ENCODE results near the gene SPA17.

Gene SPA17

DNA sequence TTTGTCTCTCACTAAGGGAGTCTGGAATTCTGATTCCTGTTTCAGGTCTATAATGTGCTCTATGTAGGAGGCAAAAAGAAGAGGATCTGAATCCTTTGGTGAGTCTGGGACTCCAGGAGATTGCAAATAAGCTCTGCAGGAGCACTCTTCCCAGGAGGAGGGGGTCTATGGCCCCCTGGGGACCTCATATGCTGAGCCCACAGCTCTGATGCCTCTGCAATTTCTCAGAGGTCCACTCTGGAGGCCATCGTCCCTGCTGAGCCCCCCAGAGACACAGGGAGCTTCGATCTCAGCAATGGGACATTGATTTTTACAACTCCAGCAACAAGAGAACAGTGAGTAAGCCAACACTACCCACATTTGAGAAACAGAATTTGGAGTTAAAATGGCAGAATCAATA, 45.8 kb downstream of the SPA17 start:
- DNase-seq (ENCODE audit: extremely low read depth in 1 of 2, low read depth in 1 of 2): no peak

DNA sequence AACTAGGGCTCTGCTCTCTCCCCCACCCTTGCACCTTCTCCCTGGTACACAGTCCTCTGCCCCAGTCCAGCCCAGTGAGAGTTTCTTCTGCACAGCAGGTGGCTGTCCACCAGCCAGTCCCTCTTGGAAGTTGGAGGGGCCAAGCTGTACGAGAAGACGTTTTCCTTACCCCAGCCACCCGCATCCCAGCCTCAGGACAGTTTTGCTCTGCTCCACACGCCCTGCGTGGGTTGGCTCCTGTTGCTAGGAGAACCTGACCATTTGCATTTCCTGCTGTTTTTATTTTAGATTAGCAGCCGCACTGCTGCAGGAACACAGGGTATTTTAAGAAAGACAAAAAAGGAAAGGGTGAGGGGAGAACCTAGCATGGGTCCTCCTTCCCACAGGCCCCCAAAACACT, 48.5 kb downstream of the SPA17 start:
- DNase-seq (ENCODE audit: extremely low read depth in 1 of 2, low read depth in 1 of 2): no peak

DNA sequence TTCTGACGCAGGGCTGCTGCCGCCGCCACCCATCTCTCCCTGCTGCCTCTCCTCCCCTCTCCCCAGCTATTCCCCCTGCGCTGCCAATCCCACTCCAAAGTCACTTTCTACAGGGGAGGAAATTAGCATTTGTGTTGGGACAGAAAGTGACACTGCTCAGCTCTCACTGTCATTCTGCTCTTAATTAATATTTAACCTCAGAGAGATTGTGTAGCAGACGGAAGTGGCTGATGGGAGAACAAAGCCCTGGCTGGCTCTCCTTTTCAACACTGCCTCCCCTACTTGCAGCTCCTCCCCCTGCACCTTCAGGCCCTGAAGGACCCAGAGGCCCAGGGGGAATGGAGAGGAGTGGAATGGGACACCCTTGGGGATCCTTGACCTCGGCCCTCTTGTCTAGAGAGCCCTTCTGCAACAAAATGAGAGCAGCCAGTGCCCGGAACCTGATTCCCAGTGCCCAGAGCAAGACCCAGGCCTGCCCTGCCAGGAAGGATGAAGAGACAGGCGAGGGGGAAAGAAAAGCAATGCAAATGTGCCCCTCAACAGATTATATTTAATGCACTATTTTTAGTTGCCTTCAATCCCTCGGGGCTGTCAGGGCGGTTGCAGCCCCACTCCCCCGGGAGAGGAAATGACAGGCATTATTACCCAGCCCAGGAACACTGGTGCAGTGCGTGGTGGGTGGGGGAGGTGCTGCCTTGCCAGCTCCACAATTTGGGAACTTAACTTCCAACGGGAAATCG, 51.4 kb downstream of the SPA17 start:
- no peak for DNase-seq (ENCODE audit: extremely low read depth in 1 of 2, low read depth in 1 of 2)

DNA sequence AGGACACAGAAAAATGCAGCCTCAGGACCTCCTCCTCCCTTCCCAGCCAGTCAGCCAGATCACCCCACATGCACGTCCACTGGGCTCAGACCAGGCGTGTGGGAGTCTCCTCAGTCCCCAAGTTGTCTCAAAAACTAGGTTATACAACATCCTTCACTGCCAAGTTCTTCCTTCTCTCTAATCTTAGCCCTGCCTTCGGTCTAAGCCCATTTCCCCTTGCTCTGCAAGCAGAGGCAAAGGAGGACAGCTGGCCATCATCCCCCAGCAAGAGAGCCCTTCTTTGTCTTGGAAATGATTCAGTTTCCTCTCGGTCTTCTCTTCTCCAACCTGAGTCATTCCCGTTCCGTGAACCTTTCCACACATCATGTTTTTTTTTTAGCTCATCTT, 52.0 kb downstream of the SPA17 start:
- no peak for DNase-seq (ENCODE audit: extremely low read depth in 1 of 2, low read depth in 1 of 2)

DNA sequence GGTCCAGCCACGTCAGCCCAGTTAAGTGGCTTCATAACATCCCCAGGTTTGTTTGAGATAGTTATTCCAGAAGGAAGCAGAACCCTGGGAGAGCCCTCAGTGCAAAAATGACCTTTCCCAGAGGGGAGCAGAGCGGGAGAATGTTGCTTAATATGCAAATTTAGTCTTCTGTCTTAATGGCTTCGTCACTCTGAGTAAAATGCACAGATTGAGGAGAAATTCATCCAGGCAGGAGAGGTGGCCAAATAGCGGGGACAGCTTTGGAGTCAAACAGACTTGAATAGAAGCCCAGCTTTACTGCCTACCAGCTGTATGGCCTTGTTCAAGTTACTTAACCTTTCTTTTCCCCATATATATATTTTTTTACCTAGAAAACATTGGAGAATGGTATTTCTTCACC, 53.8 kb downstream of the SPA17 start:
- no peak for DNase-seq (ENCODE audit: extremely low read depth in 1 of 2, low read depth in 1 of 2)

DNA sequence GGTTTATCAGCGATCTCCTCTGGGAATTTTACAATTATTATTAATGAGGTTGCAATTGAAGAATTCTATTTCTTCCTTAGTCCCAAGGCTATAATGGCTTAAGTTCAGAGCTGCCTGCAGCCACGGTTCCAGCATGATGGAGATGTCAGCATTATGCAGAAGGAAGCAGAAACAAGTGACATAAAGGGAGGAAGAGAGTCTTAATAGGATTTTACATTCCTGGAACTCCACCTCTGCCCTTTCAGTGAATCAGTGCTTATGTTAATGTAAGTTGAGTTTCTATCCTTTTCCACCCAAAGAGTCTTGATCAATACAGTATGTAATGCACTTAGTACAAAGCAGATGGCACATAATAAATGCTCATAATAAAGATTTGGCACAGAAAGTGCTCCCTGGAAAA, 54.4 kb downstream of the SPA17 start:
- no peak for DNase-seq (ENCODE audit: extremely low read depth in 1 of 2, low read depth in 1 of 2)

DNA sequence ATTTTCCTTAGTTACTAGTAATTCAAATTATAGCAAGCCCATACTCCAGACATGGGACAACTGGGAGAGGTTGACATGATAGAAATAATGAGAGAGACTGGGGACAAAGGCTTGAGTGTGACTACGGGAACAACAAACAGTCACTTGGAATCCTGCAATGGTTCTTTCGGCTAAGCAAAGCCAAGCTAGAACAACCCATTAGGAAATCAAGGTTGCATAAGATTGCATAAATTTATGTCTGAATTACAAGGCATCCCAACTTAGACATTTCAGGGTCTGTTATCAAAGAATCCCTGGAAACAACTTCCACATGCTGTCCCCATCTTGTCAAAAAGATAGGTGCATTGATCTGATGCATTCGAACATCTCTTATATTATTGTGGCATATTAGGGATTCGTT, 55.9 kb downstream of the SPA17 start:
- DNase-seq (ENCODE audit: extremely low read depth in 1 of 2, low read depth in 1 of 2): no peak

DNA sequence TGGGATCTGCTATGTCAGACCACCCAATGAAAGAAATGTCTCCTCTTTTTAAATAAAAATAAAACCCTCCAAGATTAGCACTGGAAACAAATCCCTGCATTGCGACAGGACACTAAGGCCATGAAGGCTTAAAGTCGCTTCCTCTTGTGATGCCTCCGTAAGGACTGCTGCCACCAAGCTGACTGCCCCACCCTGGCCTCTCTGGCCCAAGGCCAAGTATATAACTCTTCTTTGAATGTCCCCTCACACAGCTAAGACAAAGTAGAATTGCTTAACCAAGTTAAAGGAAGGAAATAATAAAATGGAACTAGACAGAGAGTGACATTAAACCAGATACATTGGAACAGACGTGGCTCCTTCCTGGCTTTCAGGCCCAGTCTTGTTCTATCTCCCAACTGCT, 58.5 kb downstream of the SPA17 start:
- DNase-seq (ENCODE audit: extremely low read depth in 1 of 2, low read depth in 1 of 2): no peak

DNA sequence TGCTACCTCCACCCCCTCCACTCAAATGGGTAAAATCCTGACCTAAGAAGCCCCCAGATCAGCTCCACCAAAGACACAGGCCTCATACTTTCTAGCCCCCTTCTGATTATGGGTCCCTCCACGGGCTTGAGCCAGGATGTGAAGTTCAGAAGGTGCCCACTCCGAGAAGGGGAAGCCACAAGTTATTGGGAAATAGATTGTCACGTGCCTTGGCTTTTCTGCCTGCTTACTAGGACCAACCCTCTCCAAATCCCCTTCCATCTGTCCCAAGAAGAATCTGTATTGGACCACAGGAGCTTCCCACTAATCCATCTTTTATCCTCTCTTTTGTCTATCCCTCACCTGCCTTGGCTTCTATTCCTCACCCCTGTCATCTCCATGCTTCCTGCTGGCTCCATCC, 63.0 kb downstream of the SPA17 start:
- DNase-seq (ENCODE audit: extremely low read depth in 1 of 2, low read depth in 1 of 2): no peak

DNA sequence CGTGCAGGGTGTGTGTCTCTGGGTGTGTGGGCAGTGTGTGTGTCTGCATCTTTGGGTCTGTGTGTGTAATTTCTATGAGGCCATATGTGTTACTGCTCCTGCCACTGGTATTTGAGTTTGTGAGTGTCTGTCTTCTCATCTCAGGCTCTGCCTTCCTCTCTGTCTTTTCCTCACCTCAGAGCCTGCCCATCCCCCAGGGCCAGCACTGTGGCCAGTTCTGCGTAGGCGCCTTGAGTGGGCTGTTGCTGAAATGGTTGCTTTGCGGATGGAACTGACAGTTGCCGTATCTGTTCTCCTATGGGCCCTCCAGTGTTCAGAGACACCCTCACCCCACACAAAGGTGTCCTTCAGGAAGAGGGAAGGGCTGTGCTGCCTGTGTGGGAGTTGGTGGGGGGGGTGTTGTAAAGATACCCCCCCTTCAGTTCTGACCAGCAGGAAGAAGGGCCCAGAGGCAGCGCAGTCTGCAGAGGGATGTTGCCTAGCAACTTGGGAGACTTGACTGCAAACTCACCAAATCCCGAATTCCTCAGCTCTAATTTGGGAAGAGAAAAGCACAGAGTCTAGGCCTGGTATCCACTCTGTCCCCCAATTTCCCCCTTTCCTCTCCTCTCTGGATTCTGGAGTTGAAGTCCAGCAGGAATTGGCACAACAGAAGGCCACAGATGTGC, 64.1 kb downstream of the SPA17 start:
- DNase-seq (ENCODE audit: extremely low read depth in 1 of 2, low read depth in 1 of 2): no peak

DNA sequence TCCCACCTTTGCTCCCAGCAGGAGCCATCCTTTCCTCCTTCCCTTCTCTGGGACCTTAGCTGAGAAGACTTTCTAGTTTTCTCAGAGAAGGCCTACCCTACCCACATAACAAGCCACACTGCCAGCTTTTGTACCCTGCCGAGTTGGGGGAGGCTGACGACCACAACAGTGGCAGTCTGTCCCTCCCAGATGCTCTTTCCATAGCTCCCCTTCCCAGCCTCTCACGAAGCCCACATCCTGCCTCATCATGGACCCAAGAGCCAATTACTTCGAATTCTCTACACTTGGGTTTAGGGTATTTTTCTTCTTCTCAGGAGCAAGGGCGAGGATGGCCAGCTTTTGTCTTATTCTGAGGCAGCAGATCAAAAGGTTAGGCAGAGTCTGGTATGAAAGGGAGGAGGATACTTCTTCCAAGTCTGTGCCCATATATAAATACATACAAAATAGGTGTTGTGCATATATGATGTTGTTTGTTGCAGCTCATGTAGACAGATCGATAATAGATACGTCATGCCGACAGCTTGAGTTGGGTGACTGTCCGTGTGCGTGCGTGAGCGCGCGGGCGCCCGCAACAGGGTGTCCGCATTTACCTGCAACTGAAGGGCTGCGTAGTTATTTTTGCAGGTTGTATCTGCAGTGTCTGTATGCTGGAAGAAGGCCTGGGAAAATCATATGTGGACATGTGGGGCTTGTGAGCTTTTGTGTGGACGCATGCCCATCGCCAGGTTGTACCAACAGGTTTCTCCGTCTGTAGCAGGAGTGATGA, 65.2 kb downstream of the SPA17 start:
- DNase-seq (ENCODE audit: extremely low read depth in 1 of 2, low read depth in 1 of 2): no peak

DNA sequence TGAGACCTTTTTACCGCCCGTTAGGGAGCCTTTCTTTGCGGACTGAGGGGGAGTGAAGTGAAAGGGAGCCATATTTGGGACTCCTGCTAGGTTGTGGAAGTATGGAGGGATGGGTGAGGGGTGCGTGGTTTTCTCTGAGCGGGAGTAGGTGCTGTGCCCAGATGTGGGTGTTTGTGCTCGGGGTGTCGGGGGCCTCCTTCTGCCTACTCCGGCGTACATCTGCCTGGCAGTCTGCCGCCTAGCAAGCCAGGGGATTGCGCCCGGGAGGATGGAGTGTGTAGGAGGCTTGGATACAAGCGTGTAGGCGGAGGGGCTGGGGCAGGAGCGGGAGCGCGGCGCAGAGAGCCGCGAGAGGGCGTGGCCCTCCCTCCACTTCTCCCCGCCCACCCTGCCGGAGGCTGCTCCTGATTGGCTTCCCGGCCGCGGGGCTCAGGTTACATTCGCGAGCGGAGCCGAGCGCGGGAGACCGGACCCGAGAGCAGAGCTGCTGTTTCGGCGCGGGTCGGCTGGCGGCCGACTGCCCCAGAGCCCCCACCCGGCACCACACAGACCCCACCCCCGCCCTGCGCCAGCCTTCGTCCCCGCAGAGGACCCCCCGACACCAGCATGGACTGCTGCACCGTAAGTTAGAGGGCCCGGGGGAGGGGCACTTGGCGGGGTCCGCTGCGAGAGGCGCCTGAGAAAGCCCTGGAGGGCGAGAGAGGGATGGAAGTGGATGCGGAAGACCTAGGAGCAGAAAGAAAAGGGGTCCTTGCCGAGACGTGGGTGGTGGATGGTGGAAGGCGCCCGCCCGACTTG, 66.0 kb downstream of the SPA17 start, which contains the start of gene NRGN:
NRGN (plus strand) TSS at position 464 of the 798 bp plus-strand sequence; CDS start at position 607, 143 bp downstream.
- DNase-seq (ENCODE audit: extremely low read depth in 1 of 2, low read depth in 1 of 2): peak in 1 of 2 donors; percentile 71

DNA sequence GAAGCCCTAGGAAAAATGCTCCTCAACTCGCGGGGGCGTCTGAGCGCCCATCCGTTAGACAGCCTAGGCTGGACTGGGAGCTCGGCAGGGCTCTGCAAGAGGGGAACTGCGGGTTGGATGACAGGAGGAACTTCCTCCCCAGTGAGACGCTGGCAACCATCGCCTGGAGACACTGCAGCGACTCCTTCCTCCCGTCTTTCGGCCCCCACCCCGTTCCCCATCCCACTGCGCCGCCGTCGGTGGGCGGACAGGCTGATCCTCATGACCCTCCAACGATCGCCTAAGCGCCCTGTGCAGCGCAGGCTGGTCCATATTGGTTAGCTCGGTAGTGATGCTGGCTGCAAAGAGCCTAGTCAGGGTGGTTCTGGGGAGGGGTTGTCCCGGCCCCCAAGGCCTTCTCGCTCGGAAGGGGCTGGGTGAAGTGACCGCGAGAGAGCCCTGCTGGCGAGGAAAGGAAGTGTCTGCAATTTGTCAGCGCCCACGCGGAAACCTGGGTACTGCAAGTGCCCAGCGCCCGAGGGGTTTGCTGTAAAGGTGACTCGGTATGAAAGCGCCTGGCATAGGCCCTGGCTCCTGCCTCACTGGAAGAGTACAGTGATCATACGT, 66.7 kb downstream of the SPA17 start:
- peak in 1 of 2 donors; percentile 29 for DNase-seq (ENCODE audit: extremely low read depth in 1 of 2, low read depth in 1 of 2)

DNA sequence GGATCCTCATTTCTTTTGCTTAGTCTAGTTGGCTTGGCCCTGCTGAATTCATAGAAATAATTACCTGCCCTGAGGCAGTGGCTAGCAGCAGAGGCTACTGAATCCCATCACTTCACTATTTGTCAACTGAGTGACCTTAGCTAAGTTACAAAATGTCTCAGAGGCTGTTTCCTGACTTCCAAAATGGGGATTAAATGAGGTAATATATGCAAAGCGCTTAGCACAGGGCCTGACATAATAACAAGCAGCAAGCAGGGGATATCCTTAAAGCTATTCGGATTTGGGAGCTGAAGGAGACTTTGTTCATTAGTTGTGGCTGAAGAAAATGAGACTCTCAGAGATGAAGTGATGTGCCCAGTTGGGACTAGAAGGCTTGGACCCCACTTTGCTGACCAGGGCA, 68.9 kb downstream of the SPA17 start:
- no peak for DNase-seq (ENCODE audit: extremely low read depth in 1 of 2, low read depth in 1 of 2)

DNA sequence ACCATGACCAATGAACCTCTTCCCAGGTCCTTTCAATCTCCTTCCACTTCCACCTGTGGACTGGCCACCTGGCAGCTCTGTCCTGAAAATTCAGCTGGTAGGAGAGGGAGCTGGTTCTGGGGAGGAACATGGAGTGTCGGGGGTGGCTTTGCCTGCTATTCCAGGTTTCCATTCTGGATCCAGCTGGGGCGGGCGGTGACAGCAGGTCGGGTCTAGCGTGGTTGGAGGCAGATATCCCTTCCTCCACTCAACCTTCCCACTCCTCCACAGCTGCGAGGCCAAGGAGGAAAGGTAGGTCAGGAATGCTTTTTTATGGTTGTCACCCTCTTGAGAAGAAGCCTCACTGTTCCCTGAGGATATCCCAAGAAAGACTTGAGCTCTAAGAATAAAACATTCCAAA, 69.3 kb downstream of the SPA17 start:
- no peak for DNase-seq (ENCODE audit: extremely low read depth in 1 of 2, low read depth in 1 of 2)

DNA sequence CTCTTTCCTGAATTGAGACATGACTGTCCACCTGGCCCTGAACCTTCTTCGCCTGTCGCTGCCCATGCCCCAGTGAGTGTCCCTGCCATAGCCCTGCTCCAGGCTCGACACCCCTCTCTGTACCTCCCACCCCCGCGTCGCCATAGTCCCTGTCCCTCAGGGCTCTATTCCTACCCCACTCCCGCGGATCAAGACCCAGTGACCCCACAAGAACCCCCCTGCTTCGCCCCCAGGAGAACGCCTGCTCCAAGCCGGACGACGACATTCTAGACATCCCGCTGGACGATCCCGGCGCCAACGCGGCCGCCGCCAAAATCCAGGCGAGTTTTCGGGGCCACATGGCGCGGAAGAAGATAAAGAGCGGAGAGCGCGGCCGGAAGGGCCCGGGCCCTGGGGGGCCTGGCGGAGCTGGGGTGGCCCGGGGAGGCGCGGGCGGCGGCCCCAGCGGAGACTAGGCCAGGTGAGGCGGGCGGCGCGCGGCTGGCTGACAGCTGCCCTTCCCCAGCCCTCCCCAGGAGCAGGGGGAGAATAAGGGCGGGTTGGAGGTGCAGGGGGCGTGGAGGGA, 71.6 kb downstream of the SPA17 start:
- DNase-seq (ENCODE audit: extremely low read depth in 1 of 2, low read depth in 1 of 2): no peak

DNA sequence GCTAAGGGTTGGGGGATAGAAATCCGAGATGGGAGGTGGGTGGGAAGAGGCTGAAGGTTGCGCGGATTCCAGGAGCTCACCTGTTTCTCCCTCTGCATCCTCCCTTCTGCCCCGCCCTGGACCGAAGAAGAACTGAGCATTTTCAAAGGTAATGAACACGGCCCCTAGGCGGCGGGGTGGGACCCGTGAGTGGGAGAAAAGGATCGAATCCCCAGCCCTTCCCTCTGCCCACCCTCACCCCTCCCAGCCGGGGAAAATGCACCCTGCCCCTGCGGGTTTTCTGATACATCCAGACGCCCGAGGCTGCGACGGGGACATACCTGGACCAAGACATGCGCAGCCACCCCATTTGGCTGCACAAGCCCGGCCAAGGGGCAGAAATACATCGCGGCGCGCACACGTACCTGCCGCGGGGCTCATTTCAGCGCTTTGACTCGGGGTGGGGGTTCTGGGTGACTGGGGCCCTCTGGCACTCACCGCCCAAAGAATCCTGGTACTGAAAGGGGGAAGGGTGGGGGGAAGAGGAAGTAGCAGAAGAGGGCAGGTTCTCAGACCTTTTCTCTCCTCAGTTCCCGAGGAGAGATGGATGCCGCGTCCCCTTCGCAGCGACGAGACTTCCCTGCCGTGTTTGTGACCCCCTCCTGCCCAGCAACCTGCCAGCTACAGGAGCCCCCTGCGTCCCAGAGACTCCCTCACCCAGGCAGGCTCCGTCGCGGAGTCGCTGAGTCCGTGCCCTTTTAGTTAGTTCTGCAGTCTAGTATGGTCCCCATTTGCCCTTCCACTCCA, 72.3 kb downstream of the SPA17 start:
- no peak for DNase-seq (ENCODE audit: extremely low read depth in 1 of 2, low read depth in 1 of 2)

DNA sequence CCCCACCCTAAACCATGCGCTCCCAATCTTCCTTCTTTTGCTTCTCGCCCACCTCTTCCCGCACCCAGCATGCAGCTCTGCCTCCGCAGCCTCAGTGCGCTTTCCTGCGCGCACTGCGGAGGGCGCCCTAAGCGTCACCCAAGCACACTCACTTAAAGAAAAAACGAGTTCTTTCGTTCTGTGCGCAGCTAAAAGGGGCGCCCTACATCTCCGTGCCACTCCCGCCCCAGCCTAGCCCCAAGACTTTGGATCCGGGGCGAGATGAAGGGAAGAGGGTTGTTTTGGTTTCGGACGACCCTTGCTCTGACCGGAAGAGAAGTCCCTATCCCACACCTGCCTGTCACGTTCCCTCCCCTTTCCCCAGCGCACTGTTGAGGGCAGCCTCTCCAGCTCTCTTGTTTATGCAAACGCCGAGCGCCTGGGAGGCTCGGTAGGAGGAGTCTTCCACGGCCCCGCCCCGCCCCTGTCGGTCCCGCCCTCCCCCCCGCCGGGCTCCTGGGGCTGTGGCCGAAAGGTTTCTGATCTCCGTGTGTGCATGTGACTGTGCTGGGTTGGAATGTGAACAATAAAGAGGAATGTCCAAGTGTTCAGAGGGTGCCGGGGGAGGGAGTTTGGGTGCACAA, 73.0 kb downstream of the SPA17 start:
- peak in 1 of 2 donors; percentile 70 for DNase-seq (ENCODE audit: extremely low read depth in 1 of 2, low read depth in 1 of 2)

All from activated CD8-positive, alpha-beta memory T cell treated with anti-CD3 and anti-CD28 coated beads for 1 hour (primary cell).